ENCODE data around the gene PCF11.

GRCh38 chr11:83168756-83169155 is 11.8 kb downstream of the PCF11 start:
- TF ChIP-seq CEBPZ (IDR thresholded peaks at IDR 0.05; ENCODE audit: low read length) (no peak), FOXM1 (CRISPR knock-in tag; IDR thresholded peaks at IDR 0.05) (no peak), ZFX (CRISPR knock-in tag; IDR thresholded peaks at IDR 0.05; ENCODE audit: low read depth) (no peak), MAX (IDR thresholded peaks at IDR 0.05) (no peak), RAD21 (CRISPR knock-in tag; IDR thresholded peaks at IDR 0.05) (no peak), CTCF (CRISPR knock-in tag; IDR thresholded peaks at IDR 0.05) (no peak), FOXK1 (CRISPR knock-in tag; IDR thresholded peaks at IDR 0.05; ENCODE audit: borderline replicate concordance, low read depth) (no peak)
